ENCODE results near the gene SLC36A1.

SLC36A1 gene

GRCh38 chr5:151492729-151493128 lies 45.3 kb downstream of the SLC36A1 start:
- Histone ChIP-seq H3K36me3 (ENCODE audit: control insufficient read depth, low read length) (no peaks in the 10 kb centered on the region), H3K79me2 (ENCODE audit: control insufficient read depth, low read length) (no peaks in the 10 kb centered on the region), H3F3A (ENCODE audit: control insufficient read depth, insufficient read depth) (no peaks in the 10 kb centered on the region), H3K27me3 (ENCODE audit: control insufficient read depth, low read length) (no peaks in the 10 kb centered on the region), H4K20me1 (ENCODE audit: control insufficient read depth, insufficient read depth, low read depth, low read length) (no peaks in the 10 kb centered on the region), H3K9me3 (ENCODE audit: control insufficient read depth, insufficient read depth, low read length) (no peaks in the 10 kb centered on the region), H3K4me2 (ENCODE audit: low read length) (no peak overlapping the region), H3K27ac (ENCODE audit: low read depth, low read length) (no peak overlapping the region), H3K4me1 (ENCODE audit: control insufficient read depth, low read length) (no peaks in the 10 kb centered on the region), H3K9me2 (replicated peaks; ENCODE audit: control insufficient read depth, low read length) (no peaks in the 10 kb centered on the region), H3K4me3 (ENCODE audit: low read length) (no peak overlapping the region)
- no peak for TF ChIP-seq EZH2phosphoT487 (IDR thresholded peaks at IDR 0.05; ENCODE audit: borderline replicate concordance, low read length)
- TF ChIP-seq, protein P1, sequence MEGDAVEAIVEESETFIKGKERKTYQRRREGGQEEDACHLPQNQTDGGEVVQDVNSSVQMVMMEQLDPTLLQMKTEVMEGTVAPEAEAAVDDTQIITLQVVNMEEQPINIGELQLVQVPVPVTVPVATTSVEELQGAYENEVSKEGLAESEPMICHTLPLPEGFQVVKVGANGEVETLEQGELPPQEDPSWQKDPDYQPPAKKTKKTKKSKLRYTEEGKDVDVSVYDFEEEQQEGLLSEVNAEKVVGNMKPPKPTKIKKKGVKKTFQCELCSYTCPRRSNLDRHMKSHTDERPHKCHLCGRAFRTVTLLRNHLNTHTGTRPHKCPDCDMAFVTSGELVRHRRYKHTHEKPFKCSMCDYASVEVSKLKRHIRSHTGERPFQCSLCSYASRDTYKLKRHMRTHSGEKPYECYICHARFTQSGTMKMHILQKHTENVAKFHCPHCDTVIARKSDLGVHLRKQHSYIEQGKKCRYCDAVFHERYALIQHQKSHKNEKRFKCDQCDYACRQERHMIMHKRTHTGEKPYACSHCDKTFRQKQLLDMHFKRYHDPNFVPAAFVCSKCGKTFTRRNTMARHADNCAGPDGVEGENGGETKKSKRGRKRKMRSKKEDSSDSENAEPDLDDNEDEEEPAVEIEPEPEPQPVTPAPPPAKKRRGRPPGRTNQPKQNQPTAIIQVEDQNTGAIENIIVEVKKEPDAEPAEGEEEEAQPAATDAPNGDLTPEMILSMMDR (IDR thresholded peaks at IDR 0.05; ENCODE audit: low read depth, low read length, poor library complexity, severe bottlenecking), result no peak

- H3K4me3 ChIP-seq (ENCODE audit: low read length), result no peak overlapping the region
- no peaks in the 10 kb centered on the region for H3F3A ChIP-seq (ENCODE audit: control insufficient read depth, insufficient read depth)
- no peaks in the 10 kb centered on the region for H3K79me2 ChIP-seq (ENCODE audit: control insufficient read depth, low read length)
- no peaks in the 10 kb centered on the region for H3K36me3 ChIP-seq (ENCODE audit: control insufficient read depth, low read length)
- no peaks in the 10 kb centered on the region for H3K4me1 ChIP-seq (ENCODE audit: control insufficient read depth, low read length)
- no peak overlapping the region for H3K4me2 ChIP-seq (ENCODE audit: low read length)
- no peak overlapping the region for H3K27ac ChIP-seq (ENCODE audit: low read depth, low read length)
- H3K9me2 ChIP-seq (replicated peaks; ENCODE audit: control insufficient read depth, low read length), result no peaks in the 10 kb centered on the region
- no peaks in the 10 kb centered on the region for H3K9me3 ChIP-seq (ENCODE audit: control insufficient read depth, insufficient read depth, low read length)
- no peaks in the 10 kb centered on the region for H4K20me1 ChIP-seq (ENCODE audit: control insufficient read depth, insufficient read depth, low read depth, low read length)
- TF ChIP-seq EZH2phosphoT487 (IDR thresholded peaks at IDR 0.05; ENCODE audit: borderline replicate concordance, low read length), result no peak
- TF ChIP-seq, protein P1 (IDR thresholded peaks at IDR 0.05; ENCODE audit: low read depth, low read length, poor library complexity, severe bottlenecking), result no peak
- no peaks in the 10 kb centered on the region for H3K27me3 ChIP-seq (ENCODE audit: control insufficient read depth, low read length)
Measured at GRCh38 chr5:151493665-151494064, 46.3 kb downstream of the SLC36A1 start.

- Histone ChIP-seq H3K4me2 (ENCODE audit: low read length) (no peak overlapping the region), H3K9me2 (replicated peaks; ENCODE audit: control insufficient read depth, low read length) (no peaks in the 10 kb centered on the region), H3K27me3 (ENCODE audit: control insufficient read depth, low read length) (no peaks in the 10 kb centered on the region), H3F3A (ENCODE audit: control insufficient read depth, insufficient read depth) (no peaks in the 10 kb centered on the region), H3K4me3 (ENCODE audit: low read length) (no peak overlapping the region), H3K79me2 (ENCODE audit: control insufficient read depth, low read length) (no peaks in the 10 kb centered on the region), H3K27ac (ENCODE audit: low read depth, low read length) (no peak overlapping the region), H4K20me1 (ENCODE audit: control insufficient read depth, insufficient read depth, low read depth, low read length) (no peaks in the 10 kb centered on the region), H3K9me3 (ENCODE audit: control insufficient read depth, insufficient read depth, low read length) (no peaks in the 10 kb centered on the region), H3K36me3 (ENCODE audit: control insufficient read depth, low read length) (no peaks in the 10 kb centered on the region), H3K4me1 (ENCODE audit: control insufficient read depth, low read length) (no peaks in the 10 kb centered on the region)
- TF ChIP-seq, protein P1 (IDR thresholded peaks at IDR 0.05; ENCODE audit: low read depth, low read length, poor library complexity, severe bottlenecking), result no peak
- TF ChIP-seq EZH2phosphoT487 (IDR thresholded peaks at IDR 0.05; ENCODE audit: borderline replicate concordance, low read length), result no peak
Measured at GRCh38 chr5:151495320-151495719, 47.9 kb downstream of the SLC36A1 start.
